Smooth muscle cell (in vitro differentiated cells): ENCODE data around the gene GOSR2. TPM values are rescaled to one million over a fixed set of nuclear protein-coding genes. Genes with fewer than 3 reads are reported as not detected.

Experiments
- DNase-seq: peaks from one replicate; lab custom pipeline; 2025; ENCODE audit not compliant: unreplicated experiment; lab: John Stamatoyannopoulos, UW
- H2AFZ ChIP-seq: fragments of 200-600 bp; sonication (generic); 2 replicates; pipeline ENCODE4 v1.6.0; 2016; ENCODE audit warnings: antibody characterized with exemption, low read depth, mild to moderate bottlenecking
- H3F3A ChIP-seq: fragments of 200-600 bp; sonication (generic); 2 replicates; pipeline ENCODE4 v1.6.0; 2017; ENCODE audit warnings: antibody characterized with exemption, low read depth
- H3K27ac ChIP-seq: fragments of 200-600 bp; sonication (generic); 2 replicates; pipeline ENCODE4 v1.5.1; 2016; ENCODE audit warnings: low read depth, mild to moderate bottlenecking
- H3K27me3 ChIP-seq: fragments of 200-600 bp; sonication (generic); 2 replicates; pipeline ENCODE4 v1.6.1; 2016; ENCODE audit warnings: low read depth, mild to moderate bottlenecking
- H3K36me3 ChIP-seq: fragments of 200-600 bp; sonication (generic); 2 replicates; pipeline ENCODE4 v1.5.1; 2016; ENCODE audit warnings: low read depth
- H3K4me1 ChIP-seq: fragments of 200-600 bp; sonication (generic); 2 replicates; pipeline ENCODE4 v1.5.1; 2016; ENCODE audit warnings: low read depth
- H3K4me2 ChIP-seq: fragments of 200-600 bp; sonication (generic); 2 replicates; pipeline ENCODE4 v1.6.0; 2016; ENCODE audit warnings: mild to moderate bottlenecking
- H3K4me3 ChIP-seq: fragments of 200-600 bp; sonication (generic); 2 replicates; pipeline ENCODE4 v1.5.1; 2016; ENCODE audit warnings: mild to moderate bottlenecking
- H3K79me2 ChIP-seq: fragments of 200-600 bp; sonication (generic); 2 replicates; pipeline ENCODE4 v1.6.0; 2016; ENCODE audit warnings: low read depth, mild to moderate bottlenecking
- H3K9ac ChIP-seq: fragments of 200-600 bp; sonication (generic); 2 replicates; pipeline ENCODE4 v1.6.0; 2016; ENCODE audit warnings: low read depth
- H3K9me3 ChIP-seq: fragments of 200-600 bp; sonication (generic); replicated peaks from 2 replicates; pipeline ENCODE4 v1.5.1; 2016; ENCODE audit warnings: low read depth
- H4K20me1 ChIP-seq: fragments of 200-600 bp; sonication (generic); 2 replicates; pipeline ENCODE4 v1.6.0; 2016; ENCODE audit warnings: low read depth
- WGBS: methylation state at CpG from one replicate; pipeline ENCODE4 v1.1.7; 2016; ENCODE audit warnings: low lambda C conversion rate; 5-methylcytosine and 5-hydroxymethylcytosine counted together
- polyA plus RNA-seq: library from polyadenylated mRNA; unstranded; fragments of >200 nt; fragmentation: Nextera tagmentation; extraction: Ambion mirVana; gene quantifications from 2 replicates; pipeline ENCODE4 v1.2.1, GENCODE V29; 2016
- total RNA-seq: library from RNA; depleted of rRNA; stranded (reverse); fragments of >200 nt; gene quantifications from 2 replicates; pipeline ENCODE4 v1.2.3, GENCODE V29; 2014
- TF ChIP-seq, protein P1 (sequence below): fragments of 200-600 bp; sonication (generic); IDR thresholded peaks from 2 replicates; pipeline ENCODE4 v1.5.1; 2017; ENCODE audit warnings: borderline replicate concordance, mild to moderate bottlenecking, antibody characterized with exemption; ENCODE audit not compliant: insufficient read depth, poor library complexity, severe bottlenecking

GOSR2 gene
- total and polyA plus RNA-seq, 2 experiments from 2014 or later: 38.0 to 64.5 TPM

DNA sequence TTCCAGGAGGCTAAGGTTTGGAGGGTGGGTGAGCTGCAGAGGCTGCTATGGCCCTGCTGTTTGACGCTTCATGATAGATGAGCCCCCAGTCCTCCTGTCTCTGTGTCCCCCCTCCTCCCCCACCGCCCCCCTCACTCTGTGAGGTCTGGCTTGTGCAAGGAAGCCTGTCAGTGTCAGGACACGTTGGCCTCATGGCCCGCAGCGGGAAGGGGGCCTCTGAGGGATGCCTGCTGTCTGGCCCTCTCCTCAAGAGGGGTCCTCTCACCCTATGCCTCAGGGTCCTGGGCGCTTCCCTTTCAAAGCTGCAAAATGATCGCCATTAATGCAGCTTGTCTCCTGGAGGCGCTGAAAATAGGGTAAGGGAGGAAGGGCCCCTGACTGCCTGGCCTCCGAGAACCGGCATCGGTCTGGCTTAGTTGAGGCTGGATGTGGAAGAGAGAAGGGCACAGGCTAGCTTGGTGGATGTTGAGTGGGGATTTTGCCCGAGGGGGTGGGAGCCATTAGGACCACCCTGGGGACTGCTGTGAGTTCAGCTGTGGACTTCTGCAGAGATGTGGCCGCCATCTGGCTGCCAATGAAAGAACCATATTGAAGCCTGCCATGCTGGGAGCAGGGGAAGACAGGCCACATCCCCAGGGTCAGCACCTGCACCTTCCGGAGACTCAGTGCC lies 14.8 kb upstream of the GOSR2 start:
- Histone ChIP-seq H3K27me3 (no peaks in the 10 kb centered on the region), H3K4me2 (no peak overlapping the region), H3K36me3 (no peaks in the 10 kb centered on the region), H3K9me3 (no peaks in the 10 kb centered on the region), H3K4me3 (no peak overlapping the region), H3F3A (no peaks in the 10 kb centered on the region), H3K9ac (no peak overlapping the region), H3K4me1 (no peaks in the 10 kb centered on the region), H3K27ac (no peak overlapping the region), H4K20me1 (no peaks in the 10 kb centered on the region), H3K79me2 (no peaks in the 10 kb centered on the region), H2AFZ (no peak overlapping the region)
- WGBS: 67% methylated on average over 14 of the region's 14 CpGs
- DNase-seq: no peak
- TF ChIP-seq, protein P1, sequence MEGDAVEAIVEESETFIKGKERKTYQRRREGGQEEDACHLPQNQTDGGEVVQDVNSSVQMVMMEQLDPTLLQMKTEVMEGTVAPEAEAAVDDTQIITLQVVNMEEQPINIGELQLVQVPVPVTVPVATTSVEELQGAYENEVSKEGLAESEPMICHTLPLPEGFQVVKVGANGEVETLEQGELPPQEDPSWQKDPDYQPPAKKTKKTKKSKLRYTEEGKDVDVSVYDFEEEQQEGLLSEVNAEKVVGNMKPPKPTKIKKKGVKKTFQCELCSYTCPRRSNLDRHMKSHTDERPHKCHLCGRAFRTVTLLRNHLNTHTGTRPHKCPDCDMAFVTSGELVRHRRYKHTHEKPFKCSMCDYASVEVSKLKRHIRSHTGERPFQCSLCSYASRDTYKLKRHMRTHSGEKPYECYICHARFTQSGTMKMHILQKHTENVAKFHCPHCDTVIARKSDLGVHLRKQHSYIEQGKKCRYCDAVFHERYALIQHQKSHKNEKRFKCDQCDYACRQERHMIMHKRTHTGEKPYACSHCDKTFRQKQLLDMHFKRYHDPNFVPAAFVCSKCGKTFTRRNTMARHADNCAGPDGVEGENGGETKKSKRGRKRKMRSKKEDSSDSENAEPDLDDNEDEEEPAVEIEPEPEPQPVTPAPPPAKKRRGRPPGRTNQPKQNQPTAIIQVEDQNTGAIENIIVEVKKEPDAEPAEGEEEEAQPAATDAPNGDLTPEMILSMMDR: no peak

DNA sequence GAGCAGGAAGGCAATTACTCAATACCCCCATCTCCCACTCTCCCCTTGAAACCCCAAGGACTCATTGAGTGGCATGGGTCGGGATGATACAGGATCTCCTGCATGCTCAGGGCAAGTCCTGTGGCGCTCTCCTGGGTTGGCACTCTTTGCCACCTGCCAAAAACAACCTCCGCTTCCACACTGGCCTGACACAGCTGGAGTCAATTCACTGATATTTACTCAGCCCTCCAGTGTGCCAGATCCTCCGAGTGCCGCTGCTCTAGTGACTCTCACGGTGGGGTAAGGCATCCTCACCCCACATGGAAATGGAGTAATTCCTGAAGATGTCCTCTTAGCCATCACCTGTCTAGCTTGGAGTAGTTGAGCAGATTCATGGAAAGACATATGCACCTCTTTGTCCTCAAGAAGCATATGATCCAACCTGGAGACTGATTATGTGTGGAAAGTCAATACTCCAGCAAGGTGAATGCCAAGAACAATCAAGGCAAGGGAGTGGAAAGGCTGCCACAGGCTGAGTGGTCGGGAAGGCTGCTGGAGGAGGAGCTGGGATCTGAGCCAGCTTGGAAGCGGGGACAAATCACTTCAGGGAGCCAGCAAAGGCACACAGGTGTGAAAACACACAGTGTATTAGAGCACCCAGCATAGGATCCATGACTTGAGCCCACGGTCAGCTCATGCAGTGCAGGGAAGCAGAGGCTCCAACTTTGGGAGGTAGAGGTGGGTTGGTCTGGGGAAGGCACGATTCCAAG lies 12.6 kb upstream of the GOSR2 start:
- Histone ChIP-seq H3K4me3 (no peak overlapping the region), H3F3A (no peaks in the 10 kb centered on the region), H3K79me2 (no peaks in the 10 kb centered on the region), H3K9me3 (no peaks in the 10 kb centered on the region), H4K20me1 (no peaks in the 10 kb centered on the region), H2AFZ (no peak overlapping the region), H3K27me3 (no peaks in the 10 kb centered on the region), H3K4me1 (no peaks in the 10 kb centered on the region), H3K27ac (no peak overlapping the region), H3K9ac (no peak overlapping the region), H3K4me2 (no peak overlapping the region), H3K36me3 (no peaks in the 10 kb centered on the region)
- TF ChIP-seq, protein P1: no peak
- 86% methylated on average over 9 of the region's 10 CpGs for WGBS
- no peak for DNase-seq

DNA sequence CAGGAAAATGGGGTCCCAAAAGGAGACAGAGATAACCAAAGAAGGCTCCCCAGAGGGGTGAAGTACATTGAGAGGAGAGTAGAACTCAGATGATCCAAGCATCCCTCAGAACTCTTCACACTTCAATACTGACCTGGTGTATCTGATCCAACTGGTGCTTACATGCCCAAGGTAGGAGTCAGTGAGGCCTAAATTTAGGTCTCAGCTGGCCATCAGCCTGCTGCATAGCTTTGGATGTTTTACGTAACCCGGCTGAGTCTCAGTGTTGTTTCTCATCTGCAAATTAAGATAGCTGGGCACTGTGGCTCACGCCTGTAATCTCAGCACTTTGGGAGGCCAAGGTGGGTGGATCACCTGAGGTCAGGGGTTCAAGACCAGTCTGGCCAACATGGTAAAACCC lies 11.6 kb upstream of the GOSR2 start:
- WGBS: 94% methylated on average over 3 of the region's 3 CpGs

More for the DNA sequence above, 11.6 kb upstream of the GOSR2 start:
- H3K36me3 ChIP-seq: no peaks in the 10 kb centered on the region
- H3K9me3 ChIP-seq: no peaks in the 10 kb centered on the region
- H3K4me2 ChIP-seq: no peak overlapping the region
- H3F3A ChIP-seq: no peaks in the 10 kb centered on the region
- TF ChIP-seq, protein P1: no peak
- no peak overlapping the region for H3K27ac ChIP-seq
- no peak overlapping the region for H3K9ac ChIP-seq
- H3K4me3 ChIP-seq: no peak overlapping the region
- no peaks in the 10 kb centered on the region for H3K79me2 ChIP-seq
- H3K4me1 ChIP-seq: no peaks in the 10 kb centered on the region
- no peak overlapping the region for H2AFZ ChIP-seq
- no peak for DNase-seq
- no peaks in the 10 kb centered on the region for H3K27me3 ChIP-seq
- H4K20me1 ChIP-seq: no peaks in the 10 kb centered on the region
